GM12878 (cell line): ENCODE measurements around the gene DLK2. TPM values are rescaled to one million over a fixed set of nuclear protein-coding genes. Genes with fewer than 3 reads are reported as not detected.

Experiments
- ATAC-seq: fragments of 200-7000 bp; cut with Tn5 transposase; 3 replicates; pipeline ENCODE4 v1.9.1; 2020; ENCODE audit warnings: mild to moderate bottlenecking, moderate library complexity
- BruUV-seq: library from RNA; stranded (reverse); fragments of 400-500 nt; replicated peaks from 2 replicates; lab custom pipeline; 2021; lab: Mats Ljungman, UMichigan
- CTCF ChIA-PET: fragments of 300-600 bp; sonication (Branson Sonifier 250); formaldehyde crosslinking; extraction: SDS; loops from one replicate; lab custom pipeline; 2021; ENCODE audit warnings: inconsistent platforms; lab: Yijun Ruan, JAX
- POLR2A ChIA-PET: fragments of 350-600 bp; formaldehyde crosslinking; extraction: SDS; loops from one replicate; lab custom pipeline; 2021; ENCODE audit warnings: inconsistent platforms; lab: Charles Lee
- RAD21 ChIA-PET: fragments of 300-600 bp; sonication (Branson Sonifier 250); formaldehyde crosslinking; loops from one replicate; lab custom pipeline; 2023; ENCODE audit warnings: antibody characterized with exemption; ENCODE audit not compliant: unreplicated experiment; lab: Charles Lee
- SMC1A ChIA-PET: fragments of 300-600 bp; sonication (Branson Sonifier 250); formaldehyde crosslinking; loops from one replicate; lab custom pipeline; 2023; ENCODE audit not compliant: unreplicated experiment, uncharacterized antibody; lab: Charles Lee
- DNase-seq: peaks from one replicate; pipeline ENCODE4 v3.0.0-alpha.2; 2011; ENCODE audit warnings: low read depth, low spot score
- FAIRE-seq: peaks from 3 replicates; lab custom pipeline; 2011; peaks lifted over from hg19 to GRCh38; lab: Jason Lieb, UNC
- H2AFZ ChIP-seq: 2 replicates; pipeline ENCODE4 v1.6.0; 2011; ENCODE audit warnings: low read depth, low read length, control low read depth; ENCODE audit not compliant: control insufficient read depth
- H3K27ac ChIP-seq: 2 replicates; pipeline ENCODE4 v1.5.1; 2011; ENCODE audit warnings: control low read depth; ENCODE audit not compliant: control insufficient read depth, insufficient read depth
- H3K27me3 ChIP-seq, 2 experiments: replicated peaks in 1 of 2; 2 replicates each; pipeline versions ENCODE4 v1.6.0 to v1.6.1; 2011; ENCODE audit warnings: low read length in 1 of 2; ENCODE audit not compliant: control insufficient read depth in 2 of 2, insufficient read depth in 2 of 2
- H3K36me3 ChIP-seq, 2 experiments: 2 replicates each; pipeline ENCODE4 v1.5.1; 2011; ENCODE audit warnings: low read length in 1 of 2; ENCODE audit not compliant: control insufficient read depth in 2 of 2, insufficient read depth in 2 of 2
- H3K4me1 ChIP-seq: 2 replicates; pipeline ENCODE4 v1.6.1; 2011; ENCODE audit warnings: mild to moderate bottlenecking, low read length, moderate library complexity, mixed read lengths; ENCODE audit not compliant: control insufficient read depth, insufficient read depth
- H3K4me2 ChIP-seq: 2 replicates; pipeline ENCODE4 v1.6.0; 2011; ENCODE audit warnings: control low read depth; ENCODE audit not compliant: control insufficient read depth, insufficient read depth
- H3K4me3 ChIP-seq: fragments of 200-600 bp; sonication (generic); 2 replicates; pipeline ENCODE4 v1.5.1; 2016
- H3K79me2 ChIP-seq: 2 replicates; pipeline ENCODE4 v1.6.0; 2011; ENCODE audit warnings: low read length; ENCODE audit not compliant: control insufficient read depth, insufficient read depth
- H3K9ac ChIP-seq: 2 replicates; pipeline ENCODE4 v1.8.0; 2011; ENCODE audit warnings: low read length, control low read depth, mixed read lengths; ENCODE audit not compliant: control insufficient read depth, insufficient read depth
- H3K9me3 ChIP-seq: replicated peaks from 3 replicates; pipeline ENCODE4 v1.5.1; 2011; ENCODE audit warnings: mild to moderate bottlenecking, low read length; ENCODE audit not compliant: control insufficient read depth, insufficient read depth
- H4K20me1 ChIP-seq: 2 replicates; pipeline ENCODE4 v1.6.0; 2011; ENCODE audit not compliant: control insufficient read depth, insufficient read depth
- ATF2 ChIP-seq: IDR thresholded peaks from 2 replicates; pipeline ENCODE4 v1.6.1; 2012; ENCODE audit warnings: low read length, inconsistent platforms
- BRCA1 ChIP-seq: IDR thresholded peaks from 2 replicates; pipeline ENCODE4 v1.6.1; 2011; ENCODE audit warnings: low read depth, low read length, improper control_type of control experiment
- CBFB ChIP-seq: IDR thresholded peaks from 2 replicates; pipeline ENCODE4 v1.6.1; 2016; ENCODE audit warnings: antibody characterized with exemption, low read depth
- CHD2 ChIP-seq: IDR thresholded peaks from 2 replicates; pipeline ENCODE4 v1.6.1; 2011; ENCODE audit warnings: low read depth, low read length, improper control_type of control experiment, borderline replicate concordance
- CREM ChIP-seq: IDR thresholded peaks from 2 replicates; pipeline ENCODE4 v1.6.1; 2014; ENCODE audit warnings: antibody characterized with exemption, low read depth
- EED ChIP-seq: sonication (generic); IDR thresholded peaks from 2 replicates; pipeline ENCODE4 v1.6.1; 2016; ENCODE audit warnings: antibody characterized with exemption, low read depth
- KDM1A ChIP-seq: fragments of 200-600 bp; sonication (generic); IDR thresholded peaks from 2 replicates; pipeline ENCODE4 v1.6.1; 2016; ENCODE audit warnings: borderline replicate concordance
- MLLT1 ChIP-seq: fragments of 450-650 bp; IDR thresholded peaks from 2 replicates; pipeline ENCODE4 v1.6.1; 2016; ENCODE audit warnings: mild to moderate bottlenecking
- SMARCA5 ChIP-seq: fragments of 450-650 bp; IDR thresholded peaks from 2 replicates; pipeline ENCODE4 v1.6.1; 2017; ENCODE audit warnings: mild to moderate bottlenecking
- TAF1 ChIP-seq: IDR thresholded peaks from 2 replicates; pipeline ENCODE4 v1.6.1; 2011; ENCODE audit warnings: mild to moderate bottlenecking, low read depth, low read length, borderline replicate concordance
- ZNF274 ChIP-seq: IDR thresholded peaks from one replicate; pipeline ENCODE4 v1.8.0; 2011; ENCODE audit not compliant: insufficient read length, insufficient read depth
- ZNF687 ChIP-seq: fragments of 450-650 bp; IDR thresholded peaks from 2 replicates; pipeline ENCODE4 v1.6.1; 2017; ENCODE audit warnings: mild to moderate bottlenecking, moderate library complexity
- WGBS: methylation state at CpG from one replicate; pipeline ENCODE4 v1.1.6; 2016; ENCODE audit warnings: low lambda C conversion rate; ENCODE audit not compliant: insufficient replicate concordance, insufficient coverage; ENCODE audit errors: missing lambda C conversion rate; 5-methylcytosine and 5-hydroxymethylcytosine counted together
- in situ Hi-C: fragments of 300-500 bp; cut with MboI; formaldehyde crosslinking; loops from 9 replicates; pipeline ENCODE4 v1.14.3; 2018; ENCODE audit warnings: mixed read lengths
- intact Hi-C: fragments of 100-400 bp; cut with micrococcal nuclease; formaldehyde crosslinking; loops from one replicate; pipeline ENCODE4 v1.14.2; 2022; ENCODE audit not compliant: unreplicated experiment
- polyA plus RNA-seq, 11 experiments: library from polyadenylated mRNA; depleted of rRNA in 4 of 11; unstranded in 6 of 11; stranded (reverse) in 5 of 11; fragments of >200 nt; fragmentation: Nextera tagmentation in 4 of 11; fragmentation: Illumina TruSeq in 1 of 11; extraction: Ambion mirVana in 4 of 11; extraction: Trizol in 1 of 11; gene quantifications; 1 replicate in 1 of 11; 2 replicates in 10 of 11; pipeline versions ENCODE4 v1.2.1 to v1.2.3, GENCODE V29; 2011 to 2016; ENCODE audit warnings: inconsistent platforms in 2 of 11, missing spikeins in 2 of 11, low read depth in 1 of 11
- total RNA-seq, 4 experiments: library from RNA; depleted of rRNA in 3 of 4; stranded (reverse); fragments of >200 nt in 3 of 4; fragmentation: Illumina TruSeq in 1 of 4; extraction: Trizol in 1 of 4; gene quantifications; 2 replicates each; pipeline versions ENCODE4 v1.2.1 to v1.2.3, GENCODE V29; 2013 to 2021

Gene DLK2
- total and polyA plus RNA-seq, 10 of the 15 experiments (the other 5 are each of a cell fraction or from before 2014, with no cell fraction given) = 0.03 to 0.55 (median 0.38) TPM; not detected in 4

GRCh38 chr6:43427406-43428111 is 27.8 kb downstream of the DLK2 start, which contains the start of gene ABCC10 (continued):
- TF ChIP-seq MLLT1 (no peak; the same call in 1 of the 2 replicates), CBFB (no peak), ATF2 (no peak), BRCA1 (peak; percentile 81), CREM (0 out of 2 replicates have a peak, but pooled peaks have one; percentile 34), KDM1A (no peak)

DNA sequence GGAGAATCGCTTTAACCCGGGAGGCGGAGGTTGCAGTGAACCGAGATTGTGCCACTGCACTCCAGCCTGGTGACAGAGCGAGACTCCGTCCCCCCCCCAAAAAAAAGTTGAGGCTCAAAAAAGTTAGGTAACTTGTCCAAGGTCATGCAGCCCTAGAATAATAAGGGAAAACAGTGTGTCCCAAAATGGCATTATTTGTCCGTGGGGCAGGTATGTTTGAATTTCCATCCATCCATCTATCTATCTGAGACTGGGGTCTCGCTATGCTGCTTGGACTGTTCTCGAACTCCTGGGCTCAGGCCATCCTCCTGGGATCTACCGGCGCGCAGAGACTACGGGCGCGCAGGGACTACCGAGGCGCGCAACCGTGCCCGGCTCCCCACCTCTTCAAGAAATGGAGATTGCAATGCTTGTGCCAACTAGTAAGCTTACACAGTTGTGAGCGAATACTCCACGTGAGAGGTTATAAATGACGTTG is 28.4 kb downstream of the DLK2 start:
- ChIA-PET CTCF (interaction anchor here (0.7 to 2.1 kb wide), 9 partner anchors 8 to 118 kb away, joined by 3 to 6 read pairs (median 4); partner anchors contain the start of gene CRIP3), SMC1A (interaction anchor here (0.7 to 0.9 kb wide), 2 partner anchors 34 to 1482 kb away, joined by 3 read pairs; no protein-coding TSS in a partner anchor), POLR2A (interaction anchor here (0.6 to 1.6 kb wide), 4 partner anchors 8 to 33 kb away, joined by 3 to 4 read pairs (median 3); no protein-coding TSS in a partner anchor), RAD21 (interaction anchor here (0.6 to 1.9 kb wide), 7 partner anchors 31 to 89 kb away, joined by 3 to 6 read pairs (median 3); no protein-coding TSS in a partner anchor)
- BruUV-seq = no TSS peak
- ATAC-seq (no peak), FAIRE-seq (no peak), DNase-seq (no peak)
- 46% methylated on average over 23 of the region's 23 CpGs for WGBS
- Histone ChIP-seq H3K9me3 (no peaks in the 10 kb centered on the region), H3K9ac (peak overlapping the region; percentile 86; the same call in 1 of the 2 replicates), H3K79me2 (peaks cover 22% of the 10 kb centered on the region), H3K4me1 (peaks cover 12% of the 10 kb centered on the region), H3K36me3 (no peaks in the 10 kb centered on the region), H3K27me3 (no peaks in the 10 kb centered on the region), H2AFZ (peak overlapping the region; percentile 97), H3K27ac (peak overlapping the region; percentile 79), H4K20me1 (no peaks in the 10 kb centered on the region), H3K4me2 (peak overlapping the region; percentile 98), H3K4me3 (peak overlapping the region; percentile 90; the same call in 1 of the 2 replicates)
- in situ Hi-C loops = no loop called here
- intact Hi-C loops = no loop called here
- TF ChIP-seq TAF1 = no peak
- TF ChIP-seq ZNF274 = no peak
- peak; percentile 91 for TF ChIP-seq MLLT1
- no peak for TF ChIP-seq CHD2
- 0 out of 2 replicates have a peak, but pooled peaks have one; percentile 66 for TF ChIP-seq ZNF687
- no peak for TF ChIP-seq EED
- peak; percentile 53; the same call in 1 of the 2 replicates for TF ChIP-seq SMARCA5
